ENCODE measurements around the gene SLC41A3. TPM values are rescaled to one million over a fixed set of nuclear protein-coding genes. Genes with fewer than 3 reads are reported as not detected.
"Not testable (repeated sequence)": the region's sequence is repeated elsewhere in the genome, so short reads cannot be mapped to it uniquely, and the experiment has no call there.

Gene SLC41A3
- total RNA-seq, 4 donors from 2014 or later: 36.1 to 54.8 (median 46.3) TPM

DNA sequence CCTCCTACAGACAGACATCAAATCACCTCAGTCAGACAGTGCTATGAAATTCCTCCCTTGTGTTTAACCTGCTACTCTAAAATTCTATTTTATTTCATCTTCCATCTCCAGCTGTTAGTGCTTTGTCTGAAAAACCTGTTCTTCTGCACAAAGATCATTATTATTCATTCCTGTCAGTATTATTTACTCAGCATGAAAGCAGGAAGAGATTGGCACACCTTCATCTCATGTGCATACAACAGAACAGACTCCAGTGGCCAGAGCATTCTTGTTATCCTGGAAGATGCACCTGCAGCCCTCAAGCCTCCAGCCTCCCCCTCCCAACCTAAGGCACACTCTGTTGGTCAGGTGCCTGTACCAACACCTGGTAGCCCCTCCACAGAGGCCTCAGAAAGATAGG is 116.8 kb downstream of the SLC41A3 start:
- Histone ChIP-seq H3K36me3 (no peaks in the 10 kb centered on the region), H3K4me1 (peaks cover 0 to 5% (median 2%) of the 10 kb centered on the region in 4 donors), H3K4me3 (no peak overlapping the region), H3K27me3 (peaks cover 0 to 33% of the 10 kb centered on the region in 2 donors), H3K27ac (no peak overlapping the region), H3K9me3 (peaks cover 0 to 10% (median 0%) of the 10 kb centered on the region in 4 donors)
- TF ChIP-seq, protein P1, sequence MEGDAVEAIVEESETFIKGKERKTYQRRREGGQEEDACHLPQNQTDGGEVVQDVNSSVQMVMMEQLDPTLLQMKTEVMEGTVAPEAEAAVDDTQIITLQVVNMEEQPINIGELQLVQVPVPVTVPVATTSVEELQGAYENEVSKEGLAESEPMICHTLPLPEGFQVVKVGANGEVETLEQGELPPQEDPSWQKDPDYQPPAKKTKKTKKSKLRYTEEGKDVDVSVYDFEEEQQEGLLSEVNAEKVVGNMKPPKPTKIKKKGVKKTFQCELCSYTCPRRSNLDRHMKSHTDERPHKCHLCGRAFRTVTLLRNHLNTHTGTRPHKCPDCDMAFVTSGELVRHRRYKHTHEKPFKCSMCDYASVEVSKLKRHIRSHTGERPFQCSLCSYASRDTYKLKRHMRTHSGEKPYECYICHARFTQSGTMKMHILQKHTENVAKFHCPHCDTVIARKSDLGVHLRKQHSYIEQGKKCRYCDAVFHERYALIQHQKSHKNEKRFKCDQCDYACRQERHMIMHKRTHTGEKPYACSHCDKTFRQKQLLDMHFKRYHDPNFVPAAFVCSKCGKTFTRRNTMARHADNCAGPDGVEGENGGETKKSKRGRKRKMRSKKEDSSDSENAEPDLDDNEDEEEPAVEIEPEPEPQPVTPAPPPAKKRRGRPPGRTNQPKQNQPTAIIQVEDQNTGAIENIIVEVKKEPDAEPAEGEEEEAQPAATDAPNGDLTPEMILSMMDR (IDR thresholded peaks at IDR 0.05): no peak
- no peak for TF ChIP-seq EP300 (IDR thresholded peaks at IDR 0.05)
- TF ChIP-seq POLR2A (IDR thresholded peaks at IDR 0.05): no peak
- DNase-seq (ENCODE audit: low spot score in 2 of 2): no peak

DNA sequence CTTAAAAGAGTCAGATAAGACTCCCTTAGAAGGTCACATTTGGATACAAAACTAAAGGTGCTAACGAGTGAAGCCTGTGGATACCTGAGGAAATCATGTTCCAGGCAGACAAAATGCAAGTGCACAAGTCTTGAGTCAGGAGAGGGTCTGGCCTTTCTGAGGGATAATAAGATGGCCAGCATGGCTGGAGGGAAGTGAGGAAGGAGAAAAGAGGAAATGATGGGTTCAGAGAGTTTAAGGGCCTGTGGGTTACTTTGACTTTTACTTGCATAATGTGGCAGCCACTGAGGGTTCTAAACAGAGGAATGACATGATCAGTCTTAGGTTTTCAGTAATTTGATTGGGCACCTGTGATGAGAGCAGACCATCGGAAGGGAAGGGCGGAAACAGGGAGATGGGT is 118.4 kb downstream of the SLC41A3 start:
- no peaks in the 10 kb centered on the region for H3K36me3 ChIP-seq
- no peak overlapping the region for H3K27ac ChIP-seq
- no peaks in the 10 kb centered on the region for H3K4me1 ChIP-seq
- H3K4me3 ChIP-seq: no peak overlapping the region
- DNase-seq (ENCODE audit: low spot score in 2 of 2): no peak
- peaks cover 0 to 30% of the 10 kb centered on the region in 2 donors for H3K27me3 ChIP-seq
- WGBS, 2 donors: 90 to 92% methylated on average over 3 of the region's 3 CpGs
- TF ChIP-seq POLR2A (IDR thresholded peaks at IDR 0.05) (no peak), EP300 (IDR thresholded peaks at IDR 0.05) (no peak)
- TF ChIP-seq, protein P1 (IDR thresholded peaks at IDR 0.05): no peak
- peaks cover 0 to 10% (median 0%) of the 10 kb centered on the region in 4 donors for H3K9me3 ChIP-seq

DNA sequence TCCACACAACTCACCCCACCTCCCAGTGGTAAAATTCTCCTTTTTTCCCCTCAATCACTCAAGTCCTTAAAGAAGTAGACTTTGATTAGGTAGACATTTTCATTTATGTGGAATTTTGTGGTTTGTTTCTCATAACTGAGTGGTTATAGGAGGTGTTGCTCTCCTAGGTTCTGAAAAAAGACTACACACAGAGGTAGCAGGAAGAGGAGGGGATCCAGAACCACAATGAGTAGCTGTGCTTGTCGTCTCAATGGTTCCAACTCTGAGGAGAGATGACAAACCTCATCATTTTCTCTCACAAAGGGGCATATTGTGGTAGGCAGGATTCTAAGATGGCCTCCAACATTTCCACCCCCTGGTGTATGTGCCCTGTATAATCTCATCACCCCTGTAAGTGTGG is 120.1 kb downstream of the SLC41A3 start:
- H3K36me3 ChIP-seq; H3K27ac ChIP-seq; H3K4me1 ChIP-seq; DNase-seq (ENCODE audit: low spot score in 2 of 2); H3K4me3 ChIP-seq: not testable (repeated sequence)
- 32 to 60% methylated on average over 1 of the region's 1 CpG for WGBS, 2 donors
- H3K9me3 ChIP-seq: peaks cover 0 to 10% (median 0%) of the 10 kb centered on the region in 4 donors
- H3K27me3 ChIP-seq: peaks cover 0 to 42% of the 10 kb centered on the region in 2 donors

GRCh38 chr3:125961289-125961589 is 122.7 kb downstream of the SLC41A3 start:
- DNase-seq (ENCODE audit: low spot score in 2 of 2): no peak
- H3K27me3 ChIP-seq: peaks cover 0 to 49% of the 10 kb centered on the region in 2 donors

GRCh38 chr3:125960456-125961288 is 123.3 kb downstream of the SLC41A3 start:
- TF ChIP-seq EP300 (IDR thresholded peaks at IDR 0.05) (no peak), POLR2A (IDR thresholded peaks at IDR 0.05) (no peak)
- TF ChIP-seq, protein P1 (IDR thresholded peaks at IDR 0.05): no peak
- 75 to 86% methylated on average over 9 to 10 of the region's 11 CpGs for WGBS, 2 donors
- no peaks in the 10 kb centered on the region for H3K36me3 ChIP-seq
- peaks cover 0 to 13% (median 0%) of the 10 kb centered on the region in 4 donors for H3K9me3 ChIP-seq
- DNase-seq (ENCODE audit: low spot score in 2 of 2): no peak
- no peak overlapping the region for H3K27ac ChIP-seq
- H3K4me3 ChIP-seq: no peak overlapping the region
- peaks cover 0 to 5% (median 0%) of the 10 kb centered on the region in 4 donors for H3K4me1 ChIP-seq
- H3K27me3 ChIP-seq: peaks cover 0 to 49% of the 10 kb centered on the region in 2 donors

More at GRCh38 chr3:125961289-125961589, 122.7 kb downstream of the SLC41A3 start:
- WGBS, 2 donors: 41 to 69% methylated on average over 1 to 4 of the region's 6 CpGs
- Histone ChIP-seq H3K4me1 (peaks cover 0 to 5% (median 0%) of the 10 kb centered on the region in 4 donors), H3K9me3 (peaks cover 0 to 13% (median 0%) of the 10 kb centered on the region in 4 donors), H3K36me3 (no peaks in the 10 kb centered on the region), H3K4me3 (no peak overlapping the region), H3K27ac (no peak overlapping the region)
- TF ChIP-seq EP300 (IDR thresholded peaks at IDR 0.05) (no peak), POLR2A (IDR thresholded peaks at IDR 0.05) (no peak)
- TF ChIP-seq, protein P1 (IDR thresholded peaks at IDR 0.05): no peak
